ENCODE data around the gene N4BP3. TPM values are rescaled to one million over a fixed set of nuclear protein-coding genes. Genes with fewer than 3 reads are reported as not detected.

N4BP3 gene
- total RNA-seq, 1 donor from 2014 or later: 0.21 TPM

GRCh38 chr5:178090856-178091255, 22.5 kb upstream of the N4BP3 start:
- TF ChIP-seq CTCF (IDR thresholded peaks at IDR 0.05): no peak
- Histone ChIP-seq H3K4me1 (no peaks in the 10 kb centered on the region), H3K27me3 (no peaks in the 10 kb centered on the region), H3K9me3 (no peaks in the 10 kb centered on the region), H3K4me3 (no peak overlapping the region), H3K36me3 (no peaks in the 10 kb centered on the region), H3K27ac (no peak overlapping the region)
- no peak for DNase-seq (ENCODE audit: low spot score in 2 of 2)
- intact Hi-C loops (cut with DNase I): no loop called here

- DNase-seq (ENCODE audit: low spot score in 2 of 2): no peak
- no peaks in the 10 kb centered on the region for H3K36me3 ChIP-seq
- intact Hi-C loops (cut with DNase I): no loop called here
Measured at GRCh38 chr5:178093134-178093533, 20.2 kb upstream of the N4BP3 start.

GRCh38 chr5:178094345-178094744, 19.0 kb upstream of the N4BP3 start:
- no peak overlapping the region for H3K27ac ChIP-seq
- H3K27me3 ChIP-seq: no peaks in the 10 kb centered on the region
- no peaks in the 10 kb centered on the region for H3K9me3 ChIP-seq
- no peak for DNase-seq (ENCODE audit: low spot score in 2 of 2)
- no peak overlapping the region for H3K4me3 ChIP-seq
- no peak for TF ChIP-seq CTCF (IDR thresholded peaks at IDR 0.05)
- no peaks in the 10 kb centered on the region for H3K36me3 ChIP-seq
- intact Hi-C loops (cut with DNase I): no loop called here
- H3K4me1 ChIP-seq: no peaks in the 10 kb centered on the region

More at GRCh38 chr5:178093134-178093533, 20.2 kb upstream of the N4BP3 start:
- H3K9me3 ChIP-seq: no peaks in the 10 kb centered on the region
- H3K27ac ChIP-seq: no peak overlapping the region
- H3K27me3 ChIP-seq: no peaks in the 10 kb centered on the region
- no peak overlapping the region for H3K4me3 ChIP-seq
- H3K4me1 ChIP-seq: no peaks in the 10 kb centered on the region
- TF ChIP-seq CTCF (IDR thresholded peaks at IDR 0.05): no peak

GRCh38 chr5:178098685-178099084, 14.6 kb upstream of the N4BP3 start:
- no peak overlapping the region for H3K4me3 ChIP-seq
- no peak overlapping the region for H3K27ac ChIP-seq
- H3K27me3 ChIP-seq: no peaks in the 10 kb centered on the region
- no peak for DNase-seq (ENCODE audit: low spot score in 2 of 2)
- TF ChIP-seq CTCF (IDR thresholded peaks at IDR 0.05): no peak
- no peaks in the 10 kb centered on the region for H3K36me3 ChIP-seq
- intact Hi-C loops (cut with DNase I): no loop called here
- H3K4me1 ChIP-seq: no peaks in the 10 kb centered on the region
- no peaks in the 10 kb centered on the region for H3K9me3 ChIP-seq

- Histone ChIP-seq H3K27me3 (no peaks in the 10 kb centered on the region), H3K36me3 (no peaks in the 10 kb centered on the region), H3K27ac (no peak overlapping the region), H3K4me3 (no peak overlapping the region), H3K4me1 (no peaks in the 10 kb centered on the region), H3K9me3 (no peaks in the 10 kb centered on the region)
- no peak for DNase-seq (ENCODE audit: low spot score in 2 of 2)
- intact Hi-C loops (cut with DNase I): no loop called here
- no peak for TF ChIP-seq CTCF (IDR thresholded peaks at IDR 0.05)
Measured at GRCh38 chr5:178103612-178104011, 9.7 kb upstream of the N4BP3 start.

- no peaks in the 10 kb centered on the region for H3K9me3 ChIP-seq
- no peaks in the 10 kb centered on the region for H3K4me1 ChIP-seq
- H3K4me3 ChIP-seq: no peak overlapping the region
- intact Hi-C loops (cut with DNase I): no loop called here
- no peak for TF ChIP-seq CTCF (IDR thresholded peaks at IDR 0.05)
- no peak overlapping the region for H3K27ac ChIP-seq
- H3K36me3 ChIP-seq: no peaks in the 10 kb centered on the region
- no peaks in the 10 kb centered on the region for H3K27me3 ChIP-seq
- no peak for DNase-seq (ENCODE audit: low spot score in 2 of 2)
Measured at GRCh38 chr5:178104492-178104891, 8.8 kb upstream of the N4BP3 start.
